Mesenteric fat pad (tissue), 1 donor: ENCODE data around the gene NHP2. TPM values are rescaled to one million over a fixed set of nuclear protein-coding genes. Genes with fewer than 3 reads are reported as not detected.

ENCODE experiments used
- DNase-seq: peaks from one replicate; pipeline ENCODE4 v3.0.0-alpha.2; 2020; ENCODE audit warnings: low spot score
- total RNA-seq: library from RNA; stranded (reverse); fragmentation: NEBNext Ultra II Directional; extraction: Animal tissue kit (Norgen Biotek cat#: 25700); gene quantifications from one replicate; pipeline ENCODE4 v1.2.1, GENCODE V29; 2021
- donor health status: DM: yes; HTN: yes; CAD: no.

The NHP2 gene
- total RNA-seq, 1 donor from 2014 or later = 99.2 TPM

- no peak for DNase-seq
These were observed 38.4 kb downstream of the NHP2 start for GRCh38 chr5:178115136-178115813.

GRCh38 chr5:178114325-178115135, 39.2 kb downstream of the NHP2 start:
- DNase-seq = no peak

GRCh38 chr5:178113841-178114324, 39.8 kb downstream of the NHP2 start:
- no peak for DNase-seq

GRCh38 chr5:178113141-178113787, 40.4 kb downstream of the NHP2 start, which contains the start of gene N4BP3:
TSS of gene N4BP3 (plus strand) at chr5:178113532. CDS start at chr5:178119584, 6,052 bp downstream.
- no peak for DNase-seq

GRCh38 chr5:178112545-178112944, 41.1 kb downstream of the NHP2 start:
- no peak for DNase-seq

- DNase-seq = no peak
These were observed 41.8 kb downstream of the NHP2 start for GRCh38 chr5:178111925-178112324.

GRCh38 chr5:178110511-178110910, 43.2 kb downstream of the NHP2 start:
- no peak for DNase-seq

- no peak for DNase-seq
These were observed 44.7 kb downstream of the NHP2 start for GRCh38 chr5:178108966-178109365.

GRCh38 chr5:178108446-178108845, 45.2 kb downstream of the NHP2 start:
- no peak for DNase-seq

- no peak for DNase-seq
These were observed 45.9 kb downstream of the NHP2 start for GRCh38 chr5:178107756-178108310.

- no peak for DNase-seq
These were observed 47.0 kb downstream of the NHP2 start for GRCh38 chr5:178106556-178107239.

- no peak for DNase-seq
These were observed 47.6 kb downstream of the NHP2 start for GRCh38 chr5:178106086-178106485.

- no peak for DNase-seq
These were observed 49.2 kb downstream of the NHP2 start for GRCh38 chr5:178104492-178104891.

GRCh38 chr5:178103612-178104011, 50.1 kb downstream of the NHP2 start:
- no peak for DNase-seq

Other genes starting within 250 kb of the NHP2 start
- not detected for gene PROP1, start 157.6 kb downstream of the NHP2 start, total RNA-seq
- 2.4 TPM for gene N4BP3, start 40.4 kb downstream of the NHP2 start, total RNA-seq
- gene RMND5B, start 22.9 kb downstream of the NHP2 start, total RNA-seq = 32.9 TPM
- not detected for gene GMCL2, start 33.5 kb upstream of the NHP2 start, total RNA-seq
- gene HNRNPAB, start 50.6 kb upstream of the NHP2 start, total RNA-seq = 186 TPM
- gene PHYKPL, start 78.9 kb upstream of the NHP2 start, total RNA-seq = 144 TPM